K562 (cell line): ENCODE measurements around the gene PTPRO. TPM values are rescaled to one million over a fixed set of nuclear protein-coding genes. Genes with fewer than 3 reads are reported as not detected.

Source experiments
- ATAC-seq: fragments of 200-7000 bp; cut with Tn5 transposase; 3 replicates; pipeline ENCODE4 v1.9.1; 2020; ENCODE audit warnings: moderate library complexity
- Bru-seq: library from RNA; stranded (reverse); fragments of 400-500 nt; gene quantifications from one replicate; lab custom pipeline; 2021; lab: Mats Ljungman, UMichigan
- BruChase-seq, 2 experiments: library from RNA; stranded (reverse); fragments of 400-500 nt; gene quantifications; one replicate each; lab custom pipeline; 2021; lab: Mats Ljungman, UMichigan
- BruUV-seq: library from RNA; stranded (reverse); fragments of 400-500 nt; replicated peaks from 2 replicates; lab custom pipeline; 2021; lab: Mats Ljungman, UMichigan
- CTCF ChIA-PET: fragments of 300-600 bp; formaldehyde crosslinking; extraction: SDS; loops from one replicate; lab custom pipeline; 2021; ENCODE audit warnings: low intra/inter-chr PET ratio; lab: Yijun Ruan, JAX
- POLR2A ChIA-PET: fragments of 300-600, 350-650 bp; sonication (Branson Sonifier 250); formaldehyde crosslinking; extraction: SDS; loops from one replicate; lab custom pipeline; 2021; ENCODE audit warnings: antibody characterized with exemption, inconsistent platforms; lab: Yijun Ruan, JAX
- DNase-seq, 4 experiments: peaks; one replicate each; pipeline versions ENCODE4 v3.0.0 to v3.0.0-alpha.2; 2011 to 2018; ENCODE audit warnings: low spot score in 3 of 4, mixed read lengths in 3 of 4; ENCODE audit errors: extremely low read depth in 1 of 4
- FAIRE-seq: peaks from 2 replicates; lab custom pipeline; 2011; peaks lifted over from hg19 to GRCh38; lab: Jason Lieb, UNC
- H2AFZ ChIP-seq: 2 replicates; pipeline ENCODE4 v1.6.0; 2011; ENCODE audit warnings: low read depth, low read length, control low read depth, inconsistent platforms
- H3K27ac ChIP-seq: fragments of 200-600 bp; 3 replicates; pipeline ENCODE4 v1.8.0; 2011; ENCODE audit warnings: low read depth, mild to moderate bottlenecking, control low read depth, inconsistent platforms, low read length, moderate library complexity, mixed read lengths; ENCODE audit errors: extremely low read depth
- H3K27me3 ChIP-seq, 2 experiments: fragments of 300-600 bp in 1 of 2; 2 replicates in 1 of 2; 3 replicates in 1 of 2; pipeline versions ENCODE4 v1.6.0 to v1.8.0; 2011; ENCODE audit warnings: inconsistent platforms in 2 of 2, low read length in 2 of 2, mild to moderate bottlenecking in 1 of 2, mixed read lengths in 1 of 2, moderate library complexity in 1 of 2; ENCODE audit not compliant: control insufficient read depth in 2 of 2, insufficient read depth in 2 of 2
- H3K36me3 ChIP-seq: fragments of 300-600 bp; 3 replicates; pipeline ENCODE4 v1.8.0; 2011; ENCODE audit warnings: mild to moderate bottlenecking, low read length, inconsistent platforms; ENCODE audit not compliant: control insufficient read depth, insufficient read depth
- H3K4me1 ChIP-seq, 2 experiments: fragments of 200-600 bp in 1 of 2; replicated peaks in 1 of 2; 2 replicates in 1 of 2; 3 replicates in 1 of 2; pipeline versions ENCODE4 v1.5.1 to v1.8.0; 2011; ENCODE audit warnings: inconsistent platforms in 2 of 2, low read length in 2 of 2, mild to moderate bottlenecking in 1 of 2, mixed read lengths in 1 of 2, moderate library complexity in 1 of 2; ENCODE audit not compliant: control insufficient read depth in 2 of 2, insufficient read depth in 2 of 2
- H3K4me2 ChIP-seq: 2 replicates; pipeline ENCODE4 v1.6.1; 2011; ENCODE audit warnings: low read length, control low read depth, inconsistent platforms, mixed read lengths; ENCODE audit not compliant: insufficient read depth
- H3K4me3 ChIP-seq: fragments of 200-600 bp; sonication (generic), shearing (Covaris generic); 2 replicates; pipeline ENCODE4 v1.5.1; 2016; ENCODE audit warnings: control low read depth, inconsistent platforms
- H3K79me2 ChIP-seq: fragments of 200-600 bp; 3 replicates; pipeline ENCODE4 v1.8.0; 2011; ENCODE audit warnings: low read length, inconsistent platforms; ENCODE audit not compliant: control insufficient read depth, insufficient read depth
- H3K9ac ChIP-seq, 2 experiments: 2 replicates each; pipeline versions ENCODE4 v1.6.0 to v1.6.1; 2011; ENCODE audit warnings: low read depth in 2 of 2, low read length in 2 of 2, control low read depth in 1 of 2, inconsistent platforms in 1 of 2, mild to moderate bottlenecking in 1 of 2, mixed read lengths in 1 of 2; ENCODE audit not compliant: insufficient read depth in 1 of 2
- H3K9me1 ChIP-seq: one replicate; pipeline ENCODE4 v1.6.0; 2011; ENCODE audit warnings: inconsistent platforms, mild to moderate bottlenecking, low read length, moderate library complexity; ENCODE audit not compliant: control insufficient read depth, insufficient read depth
- H3K9me3 ChIP-seq: replicated peaks from 2 replicates; pipeline ENCODE4 v1.5.1; 2011; ENCODE audit warnings: low read depth, low read length, inconsistent platforms; ENCODE audit not compliant: control insufficient read depth, insufficient read depth
- H4K20me1 ChIP-seq: replicated peaks from 2 replicates; pipeline ENCODE4 v1.6.1; 2011; ENCODE audit warnings: low read length, inconsistent platforms, mixed read lengths; ENCODE audit not compliant: control insufficient read depth, insufficient read depth
- AFF1 ChIP-seq, 2 experiments: fragments of 450-650 bp; IDR thresholded peaks; 2 replicates each; pipeline ENCODE4 v1.6.1; 2018; ENCODE audit warnings: mild to moderate bottlenecking in 2 of 2, low read depth in 1 of 2; ENCODE audit not compliant: partially characterized antibody in 2 of 2
- CBX2 ChIP-seq: fragments of 200-600 bp; sonication (generic); IDR thresholded peaks from one replicate; pipeline ENCODE4 v1.6.1; 2012; ENCODE audit warnings: mild to moderate bottlenecking, low read length, inconsistent platforms; ENCODE audit not compliant: insufficient read depth, poor library complexity, severe bottlenecking
- ESRRA ChIP-seq: fragments of 450-650 bp; IDR thresholded peaks from 2 replicates; pipeline ENCODE4 v1.6.1; 2014; ENCODE audit warnings: low read depth, mild to moderate bottlenecking, moderate library complexity, borderline replicate concordance
- MAFF ChIP-seq: IDR thresholded peaks from 2 replicates; pipeline ENCODE4 v1.6.1; 2012; ENCODE audit warnings: low read length, improper control_type of control experiment
- TEAD4 ChIP-seq, 2 experiments: sonication (generic) in 1 of 2; formaldehyde crosslinking in 1 of 2; IDR thresholded peaks; 2 replicates each; pipeline versions ENCODE4 v1.6.1 to v1.8.0; 2012 to 2022; ENCODE audit warnings: borderline replicate concordance in 1 of 2, inconsistent platforms in 1 of 2, low read length in 1 of 2, mild to moderate bottlenecking in 1 of 2, missing genetic modification reagents in 1 of 2
- THAP12 ChIP-seq: fragments of 250-450 bp; sonication (Bioruptor Pico); IDR thresholded peaks from 2 replicates; pipeline ENCODE4 v1.9.0; 2021; ENCODE audit warnings: mild to moderate bottlenecking, inconsistent platforms
- ZNF507 ChIP-seq: conservative IDR thresholded peaks from 2 replicates; pipeline ENCODE4 v1.6.1; 2017; ENCODE audit warnings: missing genetic modification characterization, missing compliant biosample characterization
- WGBS: fragments of 100-300 bp; shearing (Covaris generic); methylation state at CpG from one replicate; pipeline ENCODE4 v1.1.6; 2016; ENCODE audit warnings: low coverage, mixed read lengths; ENCODE audit not compliant: insufficient coverage; ENCODE audit errors: missing lambda C conversion rate; 5-methylcytosine and 5-hydroxymethylcytosine counted together
- in situ Hi-C: fragments of 300-500 bp; cut with MboI; formaldehyde crosslinking; loops from 4 replicates; pipeline ENCODE4 v1.15.0; 2018; ENCODE audit warnings: inconsistent platforms, mixed read lengths
- intact Hi-C: fragments of 100-400 bp; cut with micrococcal nuclease; formaldehyde crosslinking; loops from 2 replicates; pipeline ENCODE4 v1.14.2; 2022
- long read RNA-seq, 3 experiments: library from polyadenylated mRNA in 2 of 3; library from RNA in 1 of 3; unstranded in 2 of 3; stranded (forward) in 1 of 3; transcript quantifications; one replicate each; pipeline ENCODE4 v2.0.0, GENCODE V29; 2019 to 2022
- polyA minus RNA-seq, 3 experiments: library from RNA; depleted of rRNA, polyadenylated mRNA; stranded (reverse); fragments of >200 nt; gene quantifications; 2 replicates each; pipeline ENCODE4 v1.2.3, GENCODE V29; 2011
- polyA plus RNA-seq, 8 experiments: library from polyadenylated mRNA; depleted of rRNA in 4 of 8; stranded (reverse) in 5 of 8; unstranded in 3 of 8; fragments of >200 nt; fragmentation: Nextera tagmentation in 2 of 8; fragmentation: Illumina TruSeq in 1 of 8; extraction: Ambion mirVana in 2 of 8; extraction: Trizol in 1 of 8; gene quantifications; 2 replicates each; pipeline versions ENCODE4 v1.2.1 to v1.2.3, GENCODE V29; 2011 to 2014; ENCODE audit warnings: inconsistent platforms in 1 of 8, missing spikeins in 1 of 8
- total RNA-seq, 7 experiments: library from RNA; depleted of rRNA in 6 of 7; stranded (reverse); fragments of >200 nt in 6 of 7; fragmentation: Illumina TruSeq in 2 of 7; extraction: Trizol in 2 of 7; gene quantifications; 2 replicates each; pipeline versions ENCODE4 v1.2.1 to v1.2.3, GENCODE V29; 2011 to 2021; ENCODE audit warnings: low replicate concordance in 1 of 7

Gene PTPRO
- total RNA-seq (2011; cell fraction: chromatin; rRNA removed; ENCODE audit: low replicate concordance): not detected in 2 replicates
- not detected in 2 replicates for total RNA-seq (2011; cell fraction: nucleolus; rRNA removed)
- total RNA-seq (2011; cell fraction: nucleoplasm; rRNA removed): not detected in 2 replicates
- total RNA-seq (2014; rRNA removed) (not detected in 2 replicates), total RNA-seq (2014; rRNA removed; fragmentation: Illumina TruSeq; extraction: Trizol) (not detected in 2 replicates), total RNA-seq (2015; rRNA removed; fragmentation: Illumina TruSeq; extraction: Trizol) (not detected in 2 replicates), total RNA-seq (2021) (0.22 TPM in 1 of 2 replicates, not detected in the other), polyA plus RNA-seq (2011; rRNA removed) (not detected in 2 replicates), polyA plus RNA-seq (2014; fragmentation: Illumina TruSeq; extraction: Trizol) (not detected in 2 replicates), polyA plus RNA-seq (2014; fragmentation: Nextera tagmentation; extraction: Ambion mirVana) (not detected), polyA plus RNA-seq (2014; rRNA removed) (not detected in 2 replicates), polyA minus RNA-seq (2011; rRNA and poly(A)+ RNA removed) (not detected in 2 replicates), Bru-seq, nascent RNA (percentile 1 among the genes with signal in this experiment), BruChase-seq, experiment 1, labeled RNA remaining after a 2-hour chase (percentile 0 among the genes with signal in this experiment), BruChase-seq, experiment 2, labeled RNA remaining after a 6-hour chase (not detected)
- not detected in 2 replicates for polyA plus RNA-seq (2011; cell fraction: cytosol; rRNA removed)
- polyA plus RNA-seq (2011; cell fraction: nucleus; rRNA removed): not detected in 2 replicates
- 0.04 and 0.06 TPM in 2 replicates for polyA plus RNA-seq (2012)
- polyA minus RNA-seq (2011; cell fraction: cytosol; rRNA and poly(A)+ RNA removed): not detected in 2 replicates
- not detected in 2 replicates for polyA minus RNA-seq (2011; cell fraction: nucleus; rRNA and poly(A)+ RNA removed)
- long read RNA-seq, experiment 1: 0 reads
- long read RNA-seq, experiment 2: 0 reads
- long read RNA-seq, experiment 3: 0 reads

- in situ Hi-C loops: no loop called here
- no TSS peak for BruUV-seq
- DNase-seq: no peak
- H3K36me3 ChIP-seq: no peaks in the 10 kb centered on the region; the same call in 2 of the 3 replicates
- no peak for ATAC-seq
- no peak within 1 kb of the TSS for H3K4me3 ChIP-seq
- no peaks in the 10 kb centered on the region for H3K79me2 ChIP-seq
- H3K9me3 ChIP-seq: no peaks in the 10 kb centered on the region
- intact Hi-C loops: no loop called here
- H3K27ac ChIP-seq: no peak within 1 kb of the TSS
- H3K9me1 ChIP-seq: no peaks in the 10 kb centered on the region
- no peak within 1 kb of the TSS for H3K4me2 ChIP-seq
- H2AFZ ChIP-seq: no peak within 1 kb of the TSS
- ChIA-PET POLR2A (no interaction called here), CTCF (no interaction called here)
- no peaks in the 10 kb centered on the region for H3K4me1 ChIP-seq
- H3K9ac ChIP-seq: no peak within 1 kb of the TSS
- FAIRE-seq: no peak
- H4K20me1 ChIP-seq: no peaks in the 10 kb centered on the region
- H3K27me3 ChIP-seq: no peaks in the 10 kb centered on the region
- WGBS: 75% methylated on average over 13 of the region's 70 CpGs
- TF ChIP-seq THAP12 (CRISPR knock-in tag) (no peak), CBX2 (no peak), ESRRA (no peak), TEAD4 (IDR thresholded peaks at IDR 0.05; ENCODE audit: low read length) (no peak), TEAD4 (CRISPR knock-in tag; IDR thresholded peaks at IDR 0.05; ENCODE audit: borderline replicate concordance) (no peak), AFF1 (IDR thresholded peaks at IDR 0.05; ENCODE audit: low read depth in 1 of 2, partially characterized antibody in 2 of 2) (no peak), MAFF (no peak), ZNF507 (tag) (no peak)
These were observed at the start of gene PTPRO for GRCh38 chr12:15322164-15323061. Gene PTPRO, plus strand, starts transcription at chr12:15322508.
